GM13977 (cell line): ENCODE results near the gene PLAAT2.
"Not testable (repeated sequence)": the region's sequence is repeated elsewhere in the genome, so short reads cannot be mapped to it uniquely, and the experiment has no call there.

Experiments used
- DNase-seq: peaks from one replicate; pipeline ENCODE4 v3.0.0; 2012; ENCODE audit warnings: low spot score
- in situ Hi-C: fragments of 300-500 bp; cut with MboI; formaldehyde crosslinking; loops from one replicate; pipeline ENCODE4 v1.12.0; 2022; ENCODE audit warnings: low sequenced_read_pairs, low pct_unique_long_range_greater_than_20kb, mixed read lengths, inconsistent platforms; ENCODE audit not compliant: unreplicated experiment
- TF ChIP-seq, protein P1 (sequence below): IDR thresholded peaks from 2 replicates; pipeline ENCODE4 v1.5.1; 2012; ENCODE audit warnings: mild to moderate bottlenecking, control low read depth; ENCODE audit not compliant: insufficient read depth; ENCODE audit errors: extremely low read depth, missing control alignments

The PLAAT2 gene

DNA sequence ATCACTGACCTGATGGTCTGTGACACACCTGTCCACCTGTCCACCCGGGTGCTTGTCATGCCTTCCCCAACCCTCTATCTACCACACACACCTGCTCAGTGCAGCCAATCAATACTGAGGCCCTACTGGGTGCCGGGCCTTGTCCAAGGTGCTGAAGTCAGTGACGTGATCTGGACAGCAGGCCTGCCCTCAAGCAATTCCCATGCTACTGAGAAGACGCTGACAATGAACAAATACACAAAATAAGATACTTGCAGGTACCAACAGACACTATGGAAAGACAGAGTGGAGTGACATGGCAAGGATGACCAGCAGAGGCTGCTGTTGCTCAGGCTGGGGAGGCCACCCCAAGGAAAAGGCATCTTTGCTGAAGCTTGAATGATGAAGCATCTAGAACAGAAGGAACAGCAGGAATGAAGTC, 29.8 kb upstream of the PLAAT2 start:
- TF ChIP-seq, protein P1, sequence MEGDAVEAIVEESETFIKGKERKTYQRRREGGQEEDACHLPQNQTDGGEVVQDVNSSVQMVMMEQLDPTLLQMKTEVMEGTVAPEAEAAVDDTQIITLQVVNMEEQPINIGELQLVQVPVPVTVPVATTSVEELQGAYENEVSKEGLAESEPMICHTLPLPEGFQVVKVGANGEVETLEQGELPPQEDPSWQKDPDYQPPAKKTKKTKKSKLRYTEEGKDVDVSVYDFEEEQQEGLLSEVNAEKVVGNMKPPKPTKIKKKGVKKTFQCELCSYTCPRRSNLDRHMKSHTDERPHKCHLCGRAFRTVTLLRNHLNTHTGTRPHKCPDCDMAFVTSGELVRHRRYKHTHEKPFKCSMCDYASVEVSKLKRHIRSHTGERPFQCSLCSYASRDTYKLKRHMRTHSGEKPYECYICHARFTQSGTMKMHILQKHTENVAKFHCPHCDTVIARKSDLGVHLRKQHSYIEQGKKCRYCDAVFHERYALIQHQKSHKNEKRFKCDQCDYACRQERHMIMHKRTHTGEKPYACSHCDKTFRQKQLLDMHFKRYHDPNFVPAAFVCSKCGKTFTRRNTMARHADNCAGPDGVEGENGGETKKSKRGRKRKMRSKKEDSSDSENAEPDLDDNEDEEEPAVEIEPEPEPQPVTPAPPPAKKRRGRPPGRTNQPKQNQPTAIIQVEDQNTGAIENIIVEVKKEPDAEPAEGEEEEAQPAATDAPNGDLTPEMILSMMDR = peak; percentile 69
- DNase-seq = peak; percentile 41
- in situ Hi-C loops = no loop called here

DNA sequence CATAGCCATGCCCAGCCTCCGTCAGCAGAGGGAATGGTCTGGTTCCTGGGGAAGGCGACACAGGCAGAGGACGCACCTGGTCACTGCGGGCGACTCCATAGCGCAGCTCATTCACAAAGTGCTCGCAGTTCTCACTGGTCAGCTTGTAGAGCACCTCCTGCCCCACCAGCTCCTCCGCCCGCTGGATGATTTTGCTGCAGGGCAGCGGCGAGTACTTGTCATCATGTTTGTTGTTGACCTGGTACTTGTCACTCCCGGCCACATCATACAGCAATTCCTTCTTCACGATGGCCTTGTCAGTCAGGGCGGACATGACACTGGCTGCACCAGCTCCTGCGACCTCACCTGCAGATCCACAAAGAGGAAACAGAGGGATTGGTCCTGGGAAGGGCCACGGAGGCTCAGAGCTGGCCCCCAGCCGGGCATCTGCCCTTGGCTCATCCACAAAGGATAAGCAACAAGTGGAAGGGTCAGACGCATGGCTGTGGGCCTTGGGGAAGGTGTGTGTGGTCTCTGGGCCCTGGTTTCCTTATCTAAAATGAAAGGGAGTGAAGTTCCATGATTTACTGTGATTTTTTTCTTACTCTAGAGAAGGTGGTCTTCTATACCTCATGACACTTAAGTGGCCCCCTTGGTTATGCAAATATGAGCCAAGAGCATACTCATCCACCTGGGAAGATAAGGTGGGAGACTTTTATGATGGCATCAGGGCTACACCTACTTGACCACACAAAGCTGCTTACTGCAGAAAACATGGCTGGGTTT, 27.0 kb upstream of the PLAAT2 start:
- DNase-seq = no peak
- TF ChIP-seq, protein P1 = no peak
- in situ Hi-C loops = no loop called here

DNA sequence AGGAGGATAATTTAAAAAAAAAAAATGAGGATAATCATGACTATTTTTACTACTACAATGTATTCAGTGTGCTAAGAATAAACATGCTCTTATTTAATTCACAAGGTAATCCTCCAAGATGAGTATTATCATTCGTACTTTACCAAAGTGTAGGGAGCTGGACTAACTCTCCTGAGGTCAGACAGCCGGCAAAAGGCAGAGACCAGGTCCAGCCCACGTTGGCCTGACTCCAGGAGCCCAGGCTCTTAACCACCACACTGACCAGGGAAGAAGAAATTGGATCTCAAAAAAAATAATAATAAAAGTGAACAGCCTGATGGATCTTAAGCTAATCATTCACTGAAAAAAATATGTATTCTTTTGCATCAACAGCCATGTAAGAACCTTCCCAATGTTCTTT, 25.8 kb upstream of the PLAAT2 start:
- TF ChIP-seq, protein P1 = no peak
- DNase-seq = no peak
- in situ Hi-C loops = no loop called here

DNA sequence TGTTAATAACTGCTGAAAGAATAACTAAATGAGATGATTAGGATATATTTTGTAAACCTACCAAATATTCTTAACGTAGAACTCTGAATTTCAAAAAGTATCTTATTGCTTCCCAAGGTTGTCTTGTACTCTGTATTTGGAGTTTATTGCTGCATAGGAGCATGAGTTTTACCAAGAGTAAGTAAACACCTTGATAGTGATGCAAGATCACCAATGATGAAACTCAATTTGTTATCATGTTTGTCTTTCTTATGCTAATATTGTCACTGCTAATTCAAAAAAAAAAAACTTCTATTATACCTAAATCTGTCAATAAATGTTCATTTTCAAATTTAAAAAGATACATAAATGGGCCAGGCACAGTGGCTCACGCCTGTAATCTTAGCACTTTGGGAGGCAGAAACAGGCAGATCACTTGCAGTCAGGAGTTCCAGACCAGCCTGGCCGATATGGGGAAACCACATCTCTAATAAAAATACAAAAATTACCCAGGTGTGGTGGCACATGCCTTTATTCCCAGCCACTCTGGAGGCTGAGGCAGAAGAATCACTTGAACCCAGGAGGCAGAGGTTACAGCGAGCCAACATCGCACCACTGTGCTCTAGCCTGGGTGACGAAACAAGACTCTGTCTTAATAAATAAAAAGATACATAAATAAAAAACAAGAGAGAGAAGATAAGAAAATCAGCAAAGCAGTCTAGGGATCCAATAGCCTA, 23.4 kb upstream of the PLAAT2 start:
- no peak for DNase-seq
- in situ Hi-C loops = no loop called here
- TF ChIP-seq, protein P1 = no peak

DNA sequence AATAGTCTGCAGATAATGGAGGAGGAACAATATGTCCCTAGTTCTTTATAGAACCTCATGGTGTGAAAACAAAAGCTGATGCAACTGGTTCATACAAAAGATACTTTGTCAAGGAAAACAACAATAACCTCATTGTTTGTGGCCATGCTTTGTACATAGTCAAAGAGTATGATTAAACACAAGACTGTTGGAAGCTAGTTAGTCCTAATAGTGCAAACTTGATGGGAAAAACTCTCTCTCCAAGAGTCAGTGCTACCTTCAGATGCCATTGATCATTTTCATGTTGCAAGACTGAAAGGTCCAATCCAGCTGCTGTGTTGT, 20.1 kb upstream of the PLAAT2 start:
- no peak for DNase-seq
- TF ChIP-seq, protein P1 = no peak
- in situ Hi-C loops = no loop called here

DNA sequence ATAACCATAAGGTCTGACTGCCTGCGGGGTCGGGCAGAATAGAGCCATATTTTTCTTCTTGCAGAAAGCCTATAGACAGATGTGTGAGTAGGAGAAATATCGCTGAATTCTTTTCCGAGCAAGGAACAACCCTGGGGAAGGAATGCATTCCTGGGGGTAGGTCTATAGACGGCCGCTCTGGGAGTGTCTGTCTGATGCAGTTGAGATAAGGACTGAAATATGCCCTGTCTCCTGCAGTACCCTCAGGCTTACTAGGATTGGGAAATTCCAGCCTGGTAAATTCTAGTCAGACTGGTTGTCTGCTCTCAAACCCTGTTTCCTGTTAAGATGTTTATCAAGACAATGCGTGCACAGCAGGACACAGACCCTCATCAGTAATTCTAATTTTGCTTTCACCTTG, 18.0 kb upstream of the PLAAT2 start:
- in situ Hi-C loops, DNase-seq: not testable (repeated sequence)

DNA sequence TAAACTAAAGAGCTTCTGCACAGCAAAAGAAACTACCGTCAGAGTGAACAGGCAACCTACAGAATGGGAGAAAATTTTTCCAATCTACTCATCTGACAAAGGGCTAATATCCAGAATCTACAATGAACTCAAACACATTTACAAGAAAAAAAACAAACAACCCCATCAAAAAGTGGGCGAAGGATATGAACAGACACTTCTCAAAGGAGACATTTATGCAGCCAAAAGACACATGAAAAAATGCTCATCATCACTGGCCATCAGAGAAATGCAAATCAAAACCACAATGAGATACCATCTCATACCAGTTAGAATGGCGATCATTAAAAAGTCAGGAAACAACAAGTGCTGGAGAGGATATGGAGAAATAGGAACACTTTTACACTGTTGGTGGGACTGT, 15.7 kb upstream of the PLAAT2 start:
- in situ Hi-C loops, DNase-seq: not testable (repeated sequence)
